ENCODE data around the gene CCDC116. TPM values are rescaled to one million over a fixed set of nuclear protein-coding genes. Genes with fewer than 3 reads are reported as not detected.
A peak's percentile ranks its signal among the peaks of the same experiment; 100 is the strongest.

CCDC116 gene
- total RNA-seq, 4 donors from 2014 or later, result 1.5 to 3.5 TPM; not detected in 2

DNA sequence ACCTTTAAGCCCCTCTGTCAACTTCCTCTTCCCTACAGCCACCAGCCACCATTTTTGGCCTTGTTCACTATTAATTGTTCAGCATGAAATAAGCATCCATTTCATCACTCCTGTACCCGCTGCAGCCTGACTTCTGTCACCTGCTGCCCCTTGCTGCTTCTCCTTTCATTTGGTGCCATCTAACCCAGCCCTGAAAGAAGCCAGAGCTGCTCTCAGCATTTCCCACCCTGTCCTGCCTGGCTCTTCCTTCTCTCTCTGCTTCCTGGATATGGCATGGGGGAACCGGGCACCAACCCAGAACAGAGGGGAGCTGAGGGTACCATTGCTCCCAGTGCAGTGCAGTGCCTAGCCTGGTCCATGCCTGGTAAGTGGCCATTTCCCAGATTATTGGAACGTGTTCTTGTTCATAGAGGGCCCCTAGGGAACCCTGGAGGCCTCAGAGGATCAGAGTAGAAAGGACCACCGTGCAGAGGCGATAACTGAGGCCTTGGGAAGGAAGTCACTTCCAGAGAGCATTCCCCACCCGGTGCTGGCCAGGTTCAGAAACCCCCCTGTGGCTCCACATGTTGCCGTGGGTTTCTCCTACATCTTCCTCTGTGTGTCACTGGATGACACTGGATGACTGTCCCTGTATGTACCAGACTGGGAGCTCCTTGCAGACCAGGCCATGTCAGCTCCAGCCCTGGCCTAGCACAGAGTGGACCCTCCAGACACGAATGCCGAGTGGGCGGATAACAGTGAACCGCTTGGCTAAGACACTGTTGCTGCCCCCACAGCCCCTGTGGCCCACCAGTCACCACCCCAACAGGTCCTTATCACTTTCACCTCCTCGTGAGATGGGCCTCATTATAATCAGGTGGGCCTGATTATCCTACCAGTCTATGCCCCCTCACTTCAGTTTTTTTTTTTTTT, 7.4 kb upstream of the CCDC116 start:
- no peaks in the 10 kb centered on the region for H3K36me3 ChIP-seq
- no peaks in the 10 kb centered on the region for H3K9me3 ChIP-seq
- no peak overlapping the region for H3K4me3 ChIP-seq
- peaks cover 0 to 10% of the 10 kb centered on the region in 2 donors for H3K4me1 ChIP-seq
- no peak for TF ChIP-seq POLR2A (IDR thresholded peaks at IDR 0.05)
- TF ChIP-seq, protein P1, sequence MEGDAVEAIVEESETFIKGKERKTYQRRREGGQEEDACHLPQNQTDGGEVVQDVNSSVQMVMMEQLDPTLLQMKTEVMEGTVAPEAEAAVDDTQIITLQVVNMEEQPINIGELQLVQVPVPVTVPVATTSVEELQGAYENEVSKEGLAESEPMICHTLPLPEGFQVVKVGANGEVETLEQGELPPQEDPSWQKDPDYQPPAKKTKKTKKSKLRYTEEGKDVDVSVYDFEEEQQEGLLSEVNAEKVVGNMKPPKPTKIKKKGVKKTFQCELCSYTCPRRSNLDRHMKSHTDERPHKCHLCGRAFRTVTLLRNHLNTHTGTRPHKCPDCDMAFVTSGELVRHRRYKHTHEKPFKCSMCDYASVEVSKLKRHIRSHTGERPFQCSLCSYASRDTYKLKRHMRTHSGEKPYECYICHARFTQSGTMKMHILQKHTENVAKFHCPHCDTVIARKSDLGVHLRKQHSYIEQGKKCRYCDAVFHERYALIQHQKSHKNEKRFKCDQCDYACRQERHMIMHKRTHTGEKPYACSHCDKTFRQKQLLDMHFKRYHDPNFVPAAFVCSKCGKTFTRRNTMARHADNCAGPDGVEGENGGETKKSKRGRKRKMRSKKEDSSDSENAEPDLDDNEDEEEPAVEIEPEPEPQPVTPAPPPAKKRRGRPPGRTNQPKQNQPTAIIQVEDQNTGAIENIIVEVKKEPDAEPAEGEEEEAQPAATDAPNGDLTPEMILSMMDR (IDR thresholded peaks at IDR 0.05), result no peak
- intact Hi-C loops (cut with DNase I; ENCODE audit: low total_unique reads), result no loop called here
- no peak overlapping the region for H3K27ac ChIP-seq
- H3K27me3 ChIP-seq, result no peaks in the 10 kb centered on the region
- DNase-seq, result no peak

- intact Hi-C loops (cut with DNase I; ENCODE audit: low total_unique reads), result no loop called here
Measured at GRCh38 chr22:21626073-21626734, 6.4 kb upstream of the CCDC116 start.

GRCh38 chr22:21626735-21627469, 5.7 kb upstream of the CCDC116 start:
- H3K4me1 ChIP-seq, result peaks cover 0 to 10% of the 10 kb centered on the region in 2 donors
- no peaks in the 10 kb centered on the region for H3K9me3 ChIP-seq
- DNase-seq, result no peak
- intact Hi-C loops (cut with DNase I; ENCODE audit: low total_unique reads), result no loop called here
- no peak overlapping the region for H3K4me3 ChIP-seq
- no peaks in the 10 kb centered on the region for H3K27me3 ChIP-seq
- H3K27ac ChIP-seq, result no peak overlapping the region
- no peaks in the 10 kb centered on the region for H3K36me3 ChIP-seq
- TF ChIP-seq POLR2A (IDR thresholded peaks at IDR 0.05), result no peak
- TF ChIP-seq, protein P1 (IDR thresholded peaks at IDR 0.05), result no peak

More at GRCh38 chr22:21626073-21626734, 6.4 kb upstream of the CCDC116 start:
- H3K27me3 ChIP-seq, result no peaks in the 10 kb centered on the region
- peaks cover 0 to 10% of the 10 kb centered on the region in 2 donors for H3K4me1 ChIP-seq
- TF ChIP-seq, protein P1 (IDR thresholded peaks at IDR 0.05), result no peak
- no peaks in the 10 kb centered on the region for H3K36me3 ChIP-seq
- H3K9me3 ChIP-seq, result no peaks in the 10 kb centered on the region
- DNase-seq, result no peak
- no peak overlapping the region for H3K27ac ChIP-seq
- H3K4me3 ChIP-seq, result no peak overlapping the region

GRCh38 chr22:21628386-21629254, 3.9 kb upstream of the CCDC116 start:
- intact Hi-C loops (cut with DNase I; ENCODE audit: low total_unique reads), result no loop called here
- Histone ChIP-seq H3K4me3 (peak overlapping the region; percentile 55 to 90), H3K27ac (peak overlapping the region; percentile 52 to 83), H3K36me3 (no peaks in the 10 kb centered on the region), H3K27me3 (no peaks in the 10 kb centered on the region), H3K9me3 (no peaks in the 10 kb centered on the region), H3K4me1 (peaks cover 0 to 10% of the 10 kb centered on the region in 2 donors)
- TF ChIP-seq, protein P1 (IDR thresholded peaks at IDR 0.05), result no peak
- no peak for TF ChIP-seq POLR2A (IDR thresholded peaks at IDR 0.05)
- DNase-seq, result no peak

Measured in uterus (tissue), 4 donors.